Measurements from ENCODE around the gene FNBP1. TPM values are rescaled to one million over a fixed set of nuclear protein-coding genes. Genes with fewer than 3 reads are reported as not detected.

Gene FNBP1
- total RNA-seq, 1 experiment from 2014 or later: 53.6 TPM

- H3K27ac ChIP-seq (ENCODE audit: low read length): no peak overlapping the region
- TF ChIP-seq SIN3A (IDR thresholded peaks at IDR 0.05; ENCODE audit: borderline replicate concordance, insufficient read depth, low read depth, low read length) (no peak), TCF7L2 (IDR thresholded peaks at IDR 0.05; ENCODE audit: low read depth, low read length) (no peak), CTCF (IDR thresholded peaks at IDR 0.05) (no peak), POLR2AphosphoS5 (IDR thresholded peaks at IDR 0.05; ENCODE audit: low read depth, low read length) (no peak)
- TF ChIP-seq, protein P1, sequence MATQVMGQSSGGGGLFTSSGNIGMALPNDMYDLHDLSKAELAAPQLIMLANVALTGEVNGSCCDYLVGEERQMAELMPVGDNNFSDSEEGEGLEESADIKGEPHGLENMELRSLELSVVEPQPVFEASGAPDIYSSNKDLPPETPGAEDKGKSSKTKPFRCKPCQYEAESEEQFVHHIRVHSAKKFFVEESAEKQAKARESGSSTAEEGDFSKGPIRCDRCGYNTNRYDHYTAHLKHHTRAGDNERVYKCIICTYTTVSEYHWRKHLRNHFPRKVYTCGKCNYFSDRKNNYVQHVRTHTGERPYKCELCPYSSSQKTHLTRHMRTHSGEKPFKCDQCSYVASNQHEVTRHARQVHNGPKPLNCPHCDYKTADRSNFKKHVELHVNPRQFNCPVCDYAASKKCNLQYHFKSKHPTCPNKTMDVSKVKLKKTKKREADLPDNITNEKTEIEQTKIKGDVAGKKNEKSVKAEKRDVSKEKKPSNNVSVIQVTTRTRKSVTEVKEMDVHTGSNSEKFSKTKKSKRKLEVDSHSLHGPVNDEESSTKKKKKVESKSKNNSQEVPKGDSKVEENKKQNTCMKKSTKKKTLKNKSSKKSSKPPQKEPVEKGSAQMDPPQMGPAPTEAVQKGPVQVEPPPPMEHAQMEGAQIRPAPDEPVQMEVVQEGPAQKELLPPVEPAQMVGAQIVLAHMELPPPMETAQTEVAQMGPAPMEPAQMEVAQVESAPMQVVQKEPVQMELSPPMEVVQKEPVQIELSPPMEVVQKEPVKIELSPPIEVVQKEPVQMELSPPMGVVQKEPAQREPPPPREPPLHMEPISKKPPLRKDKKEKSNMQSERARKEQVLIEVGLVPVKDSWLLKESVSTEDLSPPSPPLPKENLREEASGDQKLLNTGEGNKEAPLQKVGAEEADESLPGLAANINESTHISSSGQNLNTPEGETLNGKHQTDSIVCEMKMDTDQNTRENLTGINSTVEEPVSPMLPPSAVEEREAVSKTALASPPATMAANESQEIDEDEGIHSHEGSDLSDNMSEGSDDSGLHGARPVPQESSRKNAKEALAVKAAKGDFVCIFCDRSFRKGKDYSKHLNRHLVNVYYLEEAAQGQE (IDR thresholded peaks at IDR 0.05; ENCODE audit: insufficient read depth in 1 of 2, low read depth in 2 of 2, low read length in 1 of 2): no peak
- DNase-seq (ENCODE audit: low read depth, low spot score): no peak
- intact Hi-C loops (cut with micrococcal nuclease; ENCODE audit: unreplicated experiment): no loop called here
- no TSS peak for BruUV-seq (replicated peaks)
- POLR2A ChIA-PET: no interaction called here
- in situ Hi-C loops (cut with HindIII; ENCODE audit: low pct_unique_long_range_greater_than_20kb, low sequenced_read_pairs): no loop called here
- H3K9me3 ChIP-seq (ENCODE audit: control insufficient read depth, insufficient read depth, low read depth, low read length): no peaks in the 10 kb centered on the region
- H3K36me3 ChIP-seq (ENCODE audit: control insufficient read depth, insufficient read depth, low read length): no peaks in the 10 kb centered on the region
- H3K4me1 ChIP-seq (ENCODE audit: control insufficient read depth, insufficient read depth, low read length): no peaks in the 10 kb centered on the region
- CTCF ChIA-PET: interaction anchor here (0.7 kb wide), 1 partner anchor 260 kb away, joined by 7 read pairs; no protein-coding TSS in a partner anchor
- H3K4me3 ChIP-seq (ENCODE audit: low read depth in 2 of 2, low read length in 2 of 2): no peak overlapping the region
- no peak for ATAC-seq
- H3K27me3 ChIP-seq (ENCODE audit: control insufficient read depth, insufficient read depth, low read length): no peaks in the 10 kb centered on the region
Measured at GRCh38 chr9:129898185-129898584, 144.8 kb downstream of the FNBP1 start.

DNA sequence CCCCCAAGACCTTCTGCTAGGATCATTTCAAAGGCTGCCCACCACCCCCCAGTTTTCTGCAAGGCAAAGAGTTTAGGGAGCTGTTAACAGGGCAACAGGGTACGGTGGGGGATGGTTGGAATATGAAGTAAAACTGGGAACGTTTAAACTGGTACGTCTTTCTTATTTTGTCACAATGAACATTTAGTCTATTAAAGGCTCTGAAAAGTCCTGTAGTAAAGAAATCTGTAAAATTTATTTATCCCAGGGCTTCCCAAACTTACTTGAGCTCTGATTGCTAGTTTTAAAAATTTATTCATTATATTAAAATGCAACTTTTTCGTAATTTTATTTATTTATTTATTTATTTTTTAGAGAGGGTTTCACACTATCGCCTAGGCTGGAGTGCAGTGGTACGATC, 145.7 kb downstream of the FNBP1 start:
- POLR2A ChIA-PET: no interaction called here
- CTCF ChIA-PET: no interaction called here

More for the DNA sequence above, 145.7 kb downstream of the FNBP1 start:
- no peaks in the 10 kb centered on the region for H3K4me1 ChIP-seq (ENCODE audit: control insufficient read depth, insufficient read depth, low read length)
- no peak overlapping the region for H3K4me3 ChIP-seq (ENCODE audit: low read depth in 2 of 2, low read length in 2 of 2)
- ATAC-seq (no peak), DNase-seq (ENCODE audit: low read depth, low spot score) (no peak)
- no peaks in the 10 kb centered on the region for H3K9me3 ChIP-seq (ENCODE audit: control insufficient read depth, insufficient read depth, low read depth, low read length)
- in situ Hi-C loops (cut with HindIII; ENCODE audit: low pct_unique_long_range_greater_than_20kb, low sequenced_read_pairs): no loop called here
- H3K27me3 ChIP-seq (ENCODE audit: control insufficient read depth, insufficient read depth, low read length): no peaks in the 10 kb centered on the region
- H3K36me3 ChIP-seq (ENCODE audit: control insufficient read depth, insufficient read depth, low read length): no peaks in the 10 kb centered on the region
- intact Hi-C loops (cut with micrococcal nuclease; ENCODE audit: unreplicated experiment): no loop called here
- TF ChIP-seq CTCF (IDR thresholded peaks at IDR 0.05): no peak
- no peak for TF ChIP-seq POLR2AphosphoS5 (IDR thresholded peaks at IDR 0.05; ENCODE audit: low read depth, low read length)
- no peak for TF ChIP-seq TCF7L2 (IDR thresholded peaks at IDR 0.05; ENCODE audit: low read depth, low read length)
- TF ChIP-seq, protein P1 (IDR thresholded peaks at IDR 0.05; ENCODE audit: insufficient read depth in 1 of 2, low read depth in 2 of 2, low read length in 1 of 2): no peak
- no peak for TF ChIP-seq SIN3A (IDR thresholded peaks at IDR 0.05; ENCODE audit: borderline replicate concordance, insufficient read depth, low read depth, low read length)
- no TSS peak for BruUV-seq (replicated peaks)
- no peak overlapping the region for H3K27ac ChIP-seq (ENCODE audit: low read length)
